ENCODE data around the gene CYTH4.

DNA sequence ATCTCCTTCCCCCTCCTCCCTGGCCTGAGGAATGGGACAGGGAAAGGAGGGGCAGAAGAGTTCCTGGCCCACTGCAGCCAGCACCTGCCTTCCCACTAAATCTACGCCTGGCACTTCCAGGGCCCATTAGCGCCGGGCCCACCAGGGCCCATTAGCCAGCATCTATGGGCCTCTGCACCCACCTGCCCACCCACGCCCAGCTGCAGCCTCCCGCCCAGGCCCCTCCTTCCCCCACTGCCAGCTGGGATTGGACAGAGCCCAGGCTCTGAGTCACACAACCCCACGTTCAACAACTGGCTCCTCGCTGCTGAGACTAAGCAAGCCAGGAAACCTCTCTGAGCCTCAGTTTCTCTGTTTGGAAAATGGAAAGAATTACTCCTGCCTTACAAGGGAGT lies 48.7 kb downstream of the CYTH4 start:
- TF ChIP-seq FOXA1 (IDR thresholded peaks at IDR 0.05) (no peak), FOXA1 (CRISPR knock-in tag; IDR thresholded peaks at IDR 0.05) (no peak), SMC3 (IDR thresholded peaks at IDR 0.05; ENCODE audit: low read length) (no peak), ZNF296 (CRISPR knock-in tag; conservative IDR thresholded peaks at IDR 0.05) (no peak)
- TF ChIP-seq, protein P1, sequence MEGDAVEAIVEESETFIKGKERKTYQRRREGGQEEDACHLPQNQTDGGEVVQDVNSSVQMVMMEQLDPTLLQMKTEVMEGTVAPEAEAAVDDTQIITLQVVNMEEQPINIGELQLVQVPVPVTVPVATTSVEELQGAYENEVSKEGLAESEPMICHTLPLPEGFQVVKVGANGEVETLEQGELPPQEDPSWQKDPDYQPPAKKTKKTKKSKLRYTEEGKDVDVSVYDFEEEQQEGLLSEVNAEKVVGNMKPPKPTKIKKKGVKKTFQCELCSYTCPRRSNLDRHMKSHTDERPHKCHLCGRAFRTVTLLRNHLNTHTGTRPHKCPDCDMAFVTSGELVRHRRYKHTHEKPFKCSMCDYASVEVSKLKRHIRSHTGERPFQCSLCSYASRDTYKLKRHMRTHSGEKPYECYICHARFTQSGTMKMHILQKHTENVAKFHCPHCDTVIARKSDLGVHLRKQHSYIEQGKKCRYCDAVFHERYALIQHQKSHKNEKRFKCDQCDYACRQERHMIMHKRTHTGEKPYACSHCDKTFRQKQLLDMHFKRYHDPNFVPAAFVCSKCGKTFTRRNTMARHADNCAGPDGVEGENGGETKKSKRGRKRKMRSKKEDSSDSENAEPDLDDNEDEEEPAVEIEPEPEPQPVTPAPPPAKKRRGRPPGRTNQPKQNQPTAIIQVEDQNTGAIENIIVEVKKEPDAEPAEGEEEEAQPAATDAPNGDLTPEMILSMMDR (CRISPR knock-in tag; IDR thresholded peaks at IDR 0.05), result no peak
